DMS53 treated with DMSO at 0.1 percent for 48 hours (cell line): ENCODE data around the gene ERP44.
"Not testable (repeated sequence)": the region's sequence is repeated elsewhere in the genome, so short reads cannot be mapped to it uniquely, and the experiment has no call there.

Experiments
- DNase-seq: peaks from one replicate; lab custom pipeline; 2025; ENCODE audit not compliant: unreplicated experiment; lab: John Stamatoyannopoulos, UW

ERP44 gene

DNA sequence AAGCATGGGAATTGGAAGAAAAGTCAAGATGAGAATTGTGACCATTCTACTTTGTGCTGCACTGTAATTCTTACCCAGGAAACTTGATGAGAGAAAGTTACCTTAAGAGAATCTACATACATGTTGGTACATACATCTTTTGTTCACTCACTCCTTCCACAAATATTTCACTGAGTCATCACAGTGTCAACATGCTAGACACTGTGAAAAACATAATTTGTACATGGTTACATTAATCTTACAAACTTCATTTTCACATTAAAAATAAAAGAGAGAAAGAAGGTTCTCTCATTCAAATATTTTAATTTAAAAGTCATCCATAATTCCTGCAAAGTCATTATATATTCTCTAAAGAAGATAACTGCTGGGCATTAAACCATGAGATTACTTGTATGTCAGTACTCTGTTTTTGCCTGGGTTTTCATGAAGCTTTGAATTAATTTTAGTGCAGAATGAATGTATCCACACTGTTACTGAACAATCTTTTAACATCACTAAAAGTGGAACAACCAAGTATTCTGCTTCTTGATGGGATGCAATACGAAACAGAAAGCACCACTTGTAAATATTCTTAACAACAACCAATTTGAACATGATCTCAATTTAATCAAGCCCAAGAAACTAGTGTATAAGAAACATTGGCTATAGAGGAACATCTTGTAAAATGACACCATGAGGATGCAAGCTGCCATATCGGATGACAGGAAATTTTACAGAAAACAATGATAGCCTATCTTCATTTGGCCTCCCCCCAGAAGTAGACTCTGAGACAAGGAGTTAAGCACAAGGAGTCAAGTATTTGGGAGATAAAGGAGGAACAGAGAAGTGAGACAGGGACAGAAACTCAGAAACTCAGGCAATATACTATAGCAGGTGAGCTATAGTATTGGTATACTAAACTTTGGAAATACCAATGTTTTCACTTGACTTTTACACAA, 28.4 kb downstream of the ERP44 start:
- no peak for DNase-seq

DNA sequence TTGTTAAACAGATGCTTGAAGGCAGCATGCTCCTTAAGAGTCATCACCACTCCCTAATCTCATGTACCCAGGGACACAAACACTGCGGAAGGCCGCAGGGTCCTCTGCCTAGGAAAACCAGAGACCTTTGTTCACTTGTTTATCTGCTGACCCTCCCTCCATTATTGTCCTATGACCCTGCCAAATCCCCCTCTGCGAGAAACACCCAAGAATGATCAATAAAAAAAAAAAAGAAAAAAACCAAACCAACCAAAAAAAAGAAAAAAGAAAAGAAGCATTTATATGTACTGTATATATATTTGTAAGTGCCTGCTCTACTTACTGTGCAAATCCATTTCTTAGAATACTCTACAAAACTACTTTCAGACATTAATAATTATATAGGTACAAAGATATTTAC, 29.7 kb downstream of the ERP44 start:
- DNase-seq: not testable (repeated sequence)

DNA sequence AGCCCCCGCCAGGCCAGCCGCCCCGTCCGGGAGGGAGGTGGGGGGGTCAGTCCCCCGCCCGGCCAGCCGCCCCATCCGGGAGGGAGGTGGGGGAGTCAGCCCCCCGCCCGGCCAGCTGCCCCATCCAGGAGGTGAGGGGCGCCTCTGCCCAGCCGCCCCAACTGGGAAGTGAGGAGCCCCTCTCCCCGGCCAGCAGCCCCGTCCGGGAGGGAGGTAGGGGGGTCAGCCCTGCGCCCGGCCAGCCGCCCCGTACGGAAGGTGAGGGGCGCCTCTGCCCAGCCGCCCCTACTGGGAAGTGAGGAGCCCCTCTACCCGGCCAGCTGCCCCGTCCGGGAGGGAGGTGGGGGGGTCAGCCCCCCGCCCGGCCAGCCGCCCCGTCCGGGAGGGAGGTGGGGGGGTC, 30.8 kb downstream of the ERP44 start:
- not testable (repeated sequence) for DNase-seq

DNA sequence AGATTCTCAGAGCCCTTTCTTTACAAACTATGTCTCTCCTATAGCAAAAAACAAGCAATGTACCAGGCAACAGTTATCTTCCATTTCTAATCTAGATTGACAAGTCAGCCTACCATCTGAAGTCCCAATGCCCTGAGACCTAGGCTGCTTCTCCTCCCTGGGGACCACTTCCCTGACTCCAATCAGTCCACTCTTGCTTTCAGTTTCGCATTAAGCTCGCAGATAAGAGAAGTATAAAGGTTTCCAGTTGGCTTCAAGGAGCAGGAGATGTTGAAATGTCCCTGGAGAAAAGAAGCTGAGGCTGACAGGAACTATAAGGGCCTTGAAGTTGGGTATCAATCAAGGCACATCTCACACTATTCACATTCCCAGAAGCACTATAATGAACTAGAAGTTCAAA, 32.3 kb downstream of the ERP44 start:
- no peak for DNase-seq

DNA sequence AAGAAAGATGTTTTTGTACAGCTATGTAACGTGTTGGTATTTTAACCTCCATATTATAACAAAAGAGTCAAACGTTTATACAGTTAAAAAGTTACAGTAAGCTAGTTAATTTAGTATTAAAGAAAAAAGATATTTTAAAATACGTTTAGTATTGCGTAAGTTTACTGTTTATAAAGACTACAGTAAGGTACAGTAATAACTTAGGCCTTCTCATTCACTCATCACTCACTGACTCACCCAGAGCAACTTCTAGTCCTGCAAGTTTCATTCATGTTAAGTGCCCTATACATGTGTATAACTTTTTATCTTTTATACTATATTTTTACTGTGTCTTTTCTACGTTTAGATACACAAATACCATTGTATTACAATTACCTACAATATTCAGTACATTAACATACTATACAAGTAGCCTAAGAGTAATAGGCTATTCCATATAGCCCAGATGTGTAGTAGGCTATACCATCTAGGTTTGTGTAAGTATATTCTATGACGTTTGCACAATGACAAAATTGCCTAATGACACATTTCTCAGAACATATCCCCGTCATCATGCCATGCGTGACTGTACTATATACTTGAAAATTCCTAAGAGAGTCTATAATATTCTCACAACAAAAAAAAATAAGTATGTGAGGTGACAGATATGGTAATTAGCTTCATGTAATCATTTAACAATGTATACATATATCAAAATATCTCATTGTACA, 33.8 kb downstream of the ERP44 start:
- no peak for DNase-seq

DNA sequence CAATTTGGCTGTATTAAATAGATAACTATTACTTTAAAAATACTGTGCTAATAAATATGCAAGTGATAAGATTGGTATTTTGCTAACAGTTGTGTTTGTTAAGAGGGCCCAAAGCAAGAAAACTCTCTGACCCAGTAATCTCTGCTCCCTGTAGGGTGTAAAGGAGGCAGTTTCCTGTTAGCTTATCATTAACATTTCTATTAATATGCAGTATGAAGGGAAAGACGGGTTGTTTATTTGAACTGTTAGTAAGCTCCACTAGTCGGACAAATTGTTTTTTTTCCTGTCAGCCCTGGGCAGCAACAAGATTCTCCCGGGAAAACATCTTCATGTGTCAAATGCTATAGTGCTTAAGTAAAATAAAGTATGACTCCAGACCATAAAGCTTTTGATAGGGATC, 35.6 kb downstream of the ERP44 start:
- no peak for DNase-seq

DNA sequence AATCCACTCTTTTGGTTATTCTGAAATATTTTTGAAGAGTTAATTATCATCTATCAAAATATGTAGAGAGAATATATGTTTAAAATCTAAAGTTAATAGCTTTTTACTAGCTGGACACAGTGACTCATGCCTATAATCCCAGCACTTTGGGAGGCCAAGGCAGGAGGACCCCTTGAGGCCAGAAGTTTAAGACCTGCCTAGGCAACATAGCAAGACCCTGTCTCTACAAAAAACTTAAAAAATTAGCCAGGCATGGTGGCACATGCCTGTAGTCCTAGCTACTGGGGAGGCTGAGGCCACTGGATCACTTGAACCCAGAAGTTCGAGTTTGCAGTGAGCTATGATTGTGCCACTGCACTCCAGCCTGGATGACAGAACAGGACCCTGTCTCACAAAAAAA, 36.1 kb downstream of the ERP44 start:
- DNase-seq: not testable (repeated sequence)

DNA sequence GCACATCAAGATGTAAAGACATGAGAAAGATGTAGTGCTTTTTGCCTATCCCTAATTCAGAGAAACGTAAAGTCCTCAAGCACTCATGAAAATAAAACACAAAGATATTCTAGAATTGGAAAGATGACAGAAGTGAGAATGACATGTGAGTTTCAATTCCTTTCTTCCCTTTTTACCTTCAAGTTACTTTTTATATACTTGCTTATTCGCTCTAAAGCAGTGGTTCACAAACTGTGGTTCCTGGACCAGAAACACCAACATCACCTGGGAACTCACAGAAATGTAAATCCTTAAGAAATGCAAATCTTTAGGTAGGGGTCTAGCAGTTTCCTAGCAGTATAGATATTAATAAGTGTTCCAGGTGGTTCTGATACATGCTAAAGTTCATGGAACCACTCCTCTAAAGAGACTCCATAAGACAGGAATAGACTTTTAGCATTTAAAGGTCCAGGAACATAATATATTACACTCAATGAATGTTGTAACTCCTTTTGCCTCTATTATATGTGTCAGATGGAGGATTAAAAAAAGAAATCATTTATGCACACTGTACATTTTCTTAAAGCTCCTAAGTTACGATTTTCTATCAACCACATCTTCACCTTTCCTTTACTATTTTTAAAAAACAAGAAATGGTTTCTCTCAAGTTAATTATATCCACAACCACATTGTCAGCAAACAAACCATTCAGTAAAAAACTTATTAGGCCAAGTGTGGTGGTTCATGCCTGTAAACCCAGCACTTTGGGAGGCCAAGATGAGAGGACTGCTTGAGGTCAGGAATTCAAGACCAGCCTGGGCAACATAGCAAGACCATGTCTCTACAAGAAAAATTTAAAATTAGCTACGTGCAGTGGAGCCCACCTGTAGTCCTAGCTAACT, 39.9 kb downstream of the ERP44 start:
- DNase-seq: no peak

DNA sequence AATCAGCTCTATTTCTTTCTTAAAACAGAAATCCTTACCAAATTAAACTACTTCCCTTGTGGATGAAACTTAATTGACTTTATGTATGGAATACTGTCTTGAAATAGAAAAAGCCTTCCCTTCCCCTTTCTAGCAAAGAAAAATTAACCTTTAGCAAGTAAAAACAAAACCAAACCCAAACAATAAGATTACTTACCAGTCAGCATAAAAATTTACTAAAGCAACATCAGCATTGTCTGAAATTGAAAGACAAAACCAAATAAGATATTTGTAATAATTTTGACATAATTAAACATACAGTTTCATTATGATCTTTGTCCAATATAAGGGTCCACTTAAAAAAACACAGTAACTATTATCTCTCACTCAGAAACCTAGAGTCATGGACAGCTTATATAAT, 41.2 kb downstream of the ERP44 start:
- DNase-seq: no peak

DNA sequence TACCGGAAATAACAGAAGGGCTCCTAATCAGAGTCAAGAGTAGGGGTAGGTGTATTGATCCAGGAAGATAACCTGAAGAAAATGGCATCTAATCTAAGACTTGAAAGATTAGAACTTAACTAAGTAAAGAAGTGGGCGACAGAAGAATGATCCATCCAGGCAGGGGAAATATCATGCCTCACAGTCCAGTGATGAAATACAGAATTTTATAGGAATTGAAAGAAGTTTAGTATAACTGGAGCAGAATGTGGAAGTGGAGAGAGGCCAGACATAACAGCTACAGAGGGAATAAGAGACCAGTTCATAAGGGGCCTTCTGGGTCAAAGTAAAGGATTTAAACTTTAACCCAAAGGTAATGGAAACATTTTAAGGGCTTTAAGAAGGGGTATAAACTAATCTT, 42.2 kb downstream of the ERP44 start:
- no peak for DNase-seq

DNA sequence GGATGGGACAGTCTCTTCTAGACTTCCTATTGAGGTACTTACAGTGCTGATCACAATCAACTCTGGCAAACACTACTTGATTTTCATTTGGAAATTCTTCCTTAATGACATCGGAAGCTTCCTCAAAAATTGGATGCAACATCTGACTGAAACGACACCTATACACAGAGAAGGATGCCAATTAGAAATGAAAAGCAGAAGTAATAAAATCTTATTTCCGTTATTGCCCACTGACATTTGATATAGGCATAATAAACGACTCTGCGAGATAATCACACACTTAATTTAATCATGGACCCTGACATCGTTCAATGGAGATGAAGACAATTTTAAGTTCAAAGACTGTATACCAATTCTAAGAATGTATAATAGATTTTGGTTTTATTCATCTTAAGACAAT, 46.4 kb downstream of the ERP44 start:
- no peak for DNase-seq

DNA sequence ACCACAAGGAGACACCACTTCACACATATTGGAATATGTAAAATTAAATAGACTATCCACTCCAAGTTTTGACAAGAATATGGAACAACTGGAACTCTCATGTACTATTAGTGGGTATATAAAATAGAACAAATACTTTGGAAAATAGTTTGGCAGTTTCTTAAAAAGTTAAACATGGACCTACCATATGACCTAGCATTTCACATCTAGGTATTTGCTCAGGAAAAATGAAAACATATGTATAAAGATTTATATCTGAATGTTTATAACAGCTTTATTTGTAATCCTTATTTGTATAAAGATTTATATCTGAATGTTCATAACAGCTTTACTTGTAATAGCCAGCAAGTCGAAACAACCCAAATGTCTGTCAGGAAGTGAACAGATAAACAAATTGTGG, 49.2 kb downstream of the ERP44 start:
- no peak for DNase-seq

DNA sequence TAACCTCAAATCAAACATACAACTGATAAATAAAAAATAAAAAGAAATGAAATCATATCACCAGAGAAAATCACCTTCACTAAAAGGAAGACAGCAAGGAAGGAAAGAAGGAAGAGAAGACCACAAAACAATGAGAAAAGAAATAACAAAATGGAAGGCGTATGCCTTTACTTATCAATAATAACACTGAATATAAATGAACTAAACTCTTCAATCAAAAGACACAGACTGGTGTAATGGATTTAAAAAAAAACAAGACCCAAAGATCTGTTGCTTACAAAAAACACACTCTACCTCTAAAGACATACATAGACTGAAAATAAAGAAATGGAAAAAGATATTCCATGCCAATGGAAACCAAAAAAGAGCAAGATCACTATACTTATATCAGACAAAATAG, 60.3 kb downstream of the ERP44 start:
- DNase-seq: no peak

DNA sequence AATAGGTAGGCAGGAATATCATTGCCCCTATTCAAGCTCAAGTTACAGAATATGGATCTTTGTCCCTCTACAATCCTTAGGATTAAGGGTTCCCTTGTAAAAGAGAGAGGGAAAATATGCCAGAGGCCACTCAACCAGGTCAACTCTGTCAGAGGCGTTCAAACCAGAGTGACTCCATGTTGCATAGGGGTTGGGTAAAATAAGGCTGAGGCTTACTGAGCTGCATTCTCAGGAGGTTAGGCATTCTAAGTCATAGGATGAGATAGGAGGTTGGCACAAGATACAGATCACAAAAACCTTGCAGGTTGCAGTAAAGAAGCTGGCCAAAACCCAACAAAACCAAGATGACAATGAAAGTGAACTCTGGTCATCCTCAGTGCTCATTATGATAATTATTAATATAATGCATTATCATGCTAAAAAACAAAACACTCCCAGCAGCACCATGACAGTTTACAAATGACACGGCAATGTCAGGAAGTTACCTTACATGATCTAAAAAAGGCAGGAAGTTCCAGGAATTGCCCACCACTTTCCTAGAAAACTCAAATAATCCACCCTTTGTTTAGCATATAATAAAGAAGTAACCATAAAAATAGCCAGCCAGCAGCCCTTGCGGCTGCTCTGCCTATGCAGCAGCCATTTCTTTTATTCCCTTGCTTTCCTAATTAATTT, 64.8 kb downstream of the ERP44 start:
- no peak for DNase-seq

DNA sequence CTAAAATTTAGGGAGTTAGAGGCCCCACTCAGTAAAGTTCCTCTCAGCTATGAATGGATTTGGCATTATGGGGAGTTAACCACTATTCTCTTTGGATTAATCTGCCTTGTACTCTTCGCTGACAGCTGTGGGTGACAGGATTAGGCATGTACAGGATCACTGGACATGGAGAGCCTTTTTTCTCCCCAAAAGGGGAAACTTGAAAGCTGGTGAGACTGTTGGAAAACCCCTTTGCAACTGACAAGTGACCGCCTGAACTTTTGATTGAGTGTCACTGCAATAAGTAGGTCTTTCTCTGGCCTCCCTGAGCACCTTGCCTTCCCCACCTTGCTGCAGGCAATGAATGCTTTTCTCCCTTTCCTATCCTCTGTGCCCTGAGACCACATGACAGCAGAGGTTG, 68.3 kb downstream of the ERP44 start:
- DNase-seq: no peak

DNA sequence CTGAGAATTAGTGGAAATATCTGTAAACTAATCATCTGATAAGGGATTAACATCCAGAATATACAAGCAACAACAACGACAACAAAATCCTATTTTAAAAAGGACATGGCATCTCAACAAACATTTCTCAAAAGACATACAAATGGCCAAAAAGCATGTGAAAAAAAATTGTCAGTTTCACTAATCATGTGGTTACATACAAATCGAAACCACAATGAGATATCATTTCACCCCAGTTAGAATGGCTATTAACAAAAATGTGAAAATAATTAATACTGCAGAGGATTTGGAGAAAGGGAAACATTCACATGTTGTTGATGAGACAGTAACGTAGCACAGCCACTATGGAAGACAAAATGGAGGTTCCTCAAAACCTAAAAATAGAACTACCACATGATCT, 69.5 kb downstream of the ERP44 start:
- DNase-seq: no peak

DNA sequence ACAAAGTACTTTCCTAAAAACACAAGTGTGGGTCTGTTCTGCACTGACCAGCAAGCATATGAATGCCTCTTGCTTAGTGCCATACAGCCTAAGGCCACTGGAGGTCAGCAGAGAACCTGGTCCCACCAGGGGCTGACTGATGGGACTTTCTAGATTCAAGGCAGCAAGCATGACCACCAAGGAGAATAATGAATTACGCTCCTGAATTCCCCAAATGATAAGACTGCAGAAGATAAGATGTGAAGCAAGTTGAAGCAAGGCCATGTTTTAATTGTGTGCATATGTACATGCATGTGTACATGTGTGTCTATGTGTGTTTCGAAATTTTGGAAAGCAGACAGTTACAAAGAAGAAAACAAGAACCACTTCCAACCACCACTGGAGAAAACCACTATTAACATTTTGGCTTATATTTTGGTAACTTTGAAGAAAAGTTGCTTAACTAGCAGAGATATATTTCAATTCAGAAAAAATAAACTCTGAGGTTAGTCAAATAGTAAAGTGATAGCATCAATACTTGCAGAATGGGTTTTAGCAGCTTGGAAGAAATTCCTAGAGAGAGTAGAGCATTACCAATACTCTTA, 70.5 kb downstream of the ERP44 start:
- peak; percentile 2 for DNase-seq

DNA sequence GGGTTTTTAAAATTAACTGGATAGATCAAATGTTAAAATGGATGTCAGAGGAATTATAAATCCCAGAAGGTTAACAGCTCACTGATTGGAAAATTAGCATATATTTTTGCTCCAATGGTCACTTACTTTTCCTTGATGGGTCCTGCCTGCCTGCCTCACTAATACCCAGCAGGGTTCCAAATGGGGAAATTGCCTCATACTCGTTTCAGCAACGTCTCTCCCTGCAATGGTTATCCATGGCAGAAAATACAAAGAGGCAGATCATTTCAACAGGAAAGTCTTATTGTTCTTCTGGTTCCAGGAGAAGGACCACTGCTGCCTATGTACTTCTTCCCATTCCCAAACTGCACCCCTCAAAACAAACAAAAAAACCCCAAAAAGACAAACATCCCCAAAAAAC, 71.3 kb downstream of the ERP44 start:
- DNase-seq: no peak

DNA sequence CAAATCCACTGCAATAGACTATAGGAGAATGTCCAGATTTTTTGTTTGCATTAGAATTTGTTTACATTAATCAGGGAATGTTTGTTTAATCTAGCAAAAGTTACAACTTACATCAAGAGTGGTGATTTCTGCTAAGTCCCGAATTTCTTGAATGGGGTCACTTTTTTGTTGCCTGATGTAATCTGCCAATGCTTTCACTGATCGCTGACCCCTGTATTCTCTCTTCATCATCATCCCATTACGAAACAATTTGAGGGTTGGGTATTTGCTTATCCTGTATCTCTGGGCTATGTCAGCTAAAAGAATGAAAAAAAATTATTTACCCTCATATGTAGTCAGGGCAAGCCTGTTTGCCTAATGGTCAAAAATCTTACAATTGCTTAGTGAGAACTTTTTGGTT, 76.9 kb downstream of the ERP44 start:
- DNase-seq: no peak

DNA sequence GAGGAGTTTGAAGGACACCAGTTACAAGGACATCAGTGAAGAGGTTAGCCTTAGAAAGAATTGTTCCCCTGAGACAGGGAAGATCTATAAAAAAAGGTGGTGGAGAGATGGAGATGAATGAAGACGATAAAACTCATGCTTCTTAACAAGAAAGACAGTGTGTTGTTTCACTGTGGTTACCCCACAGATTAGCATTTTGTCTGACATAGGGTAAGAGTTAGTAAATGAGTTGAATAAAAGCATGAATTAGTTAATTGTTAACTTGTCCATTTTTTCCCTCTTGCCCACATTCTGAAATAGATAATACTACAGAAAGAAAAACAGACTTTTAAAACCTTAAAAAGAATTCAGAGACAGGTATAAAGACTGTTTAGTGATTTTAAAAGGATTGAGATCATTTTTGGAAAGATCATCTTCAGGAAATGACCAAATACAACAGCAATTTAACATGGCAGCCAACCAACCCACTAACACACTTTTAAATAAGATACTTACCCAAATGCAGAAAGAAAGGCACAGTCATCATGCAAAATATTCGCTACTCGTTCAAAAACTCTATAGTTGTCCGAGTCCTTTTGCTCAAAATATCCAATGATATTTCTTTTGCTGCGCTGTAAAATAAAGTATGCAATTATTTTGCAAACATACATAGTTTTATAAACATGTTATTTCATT, 78.5 kb downstream of the ERP44 start:
- no peak for DNase-seq
